Activated T-cell treated with anti-CD3 and anti-CD28 coated beads, Interleukin-2, amount 50 U/mL, for 4 hours (primary cell): Measurements from ENCODE around the gene ZNF408. TPM values are rescaled to one million over a fixed set of nuclear protein-coding genes. Genes with fewer than 3 reads are reported as not detected.

Source experiments
- ATAC-seq, 2 donors: fragments of 200-7000 bp; cut with Tn5 transposase; one replicate each; pipeline ENCODE4 v1.10.0; 2021
- DNase-seq: peaks from one replicate; pipeline ENCODE4 v3.0.0-alpha.2; 2020
- H3K27me3 Mint-ChIP-seq: one replicate; pipeline ENCODE4 v1.8.0; 2021; ENCODE audit warnings: low read depth, mixed read lengths
- H3K36me3 Mint-ChIP-seq: one replicate; pipeline ENCODE4 v1.8.0; 2022; ENCODE audit warnings: mixed read lengths; ENCODE audit not compliant: insufficient read depth
- H3K4me1 Mint-ChIP-seq: one replicate; pipeline ENCODE4 v1.8.0; 2021; ENCODE audit warnings: low read depth, mixed read lengths
- H3K4me3 Mint-ChIP-seq: one replicate; pipeline ENCODE4 v1.8.0; 2021; ENCODE audit warnings: mild to moderate bottlenecking, moderate library complexity, mixed read lengths
- H3K9me3 Mint-ChIP-seq: one replicate; pipeline ENCODE4 v1.8.0; 2021; ENCODE audit warnings: mixed read lengths
- total RNA-seq, 3 donors: library from RNA; stranded (reverse); gene quantifications; one replicate each; pipeline ENCODE4 v1.2.1, GENCODE V29; 2021

The ZNF408 gene
- total RNA-seq, 3 donors from 2014 or later, result 14.2 to 16.9 (median 14.8) TPM

DNA sequence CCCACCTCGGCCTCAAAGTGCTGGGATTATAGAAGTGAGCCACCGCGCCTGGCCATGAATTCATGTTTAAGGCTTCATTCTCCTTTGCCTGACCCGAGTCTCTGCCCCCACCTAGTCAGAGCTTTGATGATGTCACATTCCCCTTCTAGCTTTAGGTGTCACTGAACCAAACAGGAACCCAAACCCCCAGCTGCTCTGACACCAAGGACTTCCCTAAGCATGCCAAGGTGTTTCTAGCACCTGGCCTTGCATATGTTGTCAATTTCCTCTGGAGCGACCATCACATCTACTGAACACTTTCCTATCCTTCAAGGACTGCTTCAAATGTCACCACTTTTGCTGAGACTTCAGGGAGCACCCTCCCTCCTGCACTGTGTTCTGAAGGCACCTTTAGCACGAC, 20.5 kb downstream of the ZNF408 start:
- Mint-ChIP-seq H3K4me3 (no peak overlapping the region), H3K27me3 (no peaks in the 10 kb centered on the region), H3K9me3 (no peaks in the 10 kb centered on the region), H3K36me3 (no peaks in the 10 kb centered on the region), H3K4me1 (peaks cover 7% of the 10 kb centered on the region)
- DNase-seq (no peak), ATAC-seq (no peak)

DNA sequence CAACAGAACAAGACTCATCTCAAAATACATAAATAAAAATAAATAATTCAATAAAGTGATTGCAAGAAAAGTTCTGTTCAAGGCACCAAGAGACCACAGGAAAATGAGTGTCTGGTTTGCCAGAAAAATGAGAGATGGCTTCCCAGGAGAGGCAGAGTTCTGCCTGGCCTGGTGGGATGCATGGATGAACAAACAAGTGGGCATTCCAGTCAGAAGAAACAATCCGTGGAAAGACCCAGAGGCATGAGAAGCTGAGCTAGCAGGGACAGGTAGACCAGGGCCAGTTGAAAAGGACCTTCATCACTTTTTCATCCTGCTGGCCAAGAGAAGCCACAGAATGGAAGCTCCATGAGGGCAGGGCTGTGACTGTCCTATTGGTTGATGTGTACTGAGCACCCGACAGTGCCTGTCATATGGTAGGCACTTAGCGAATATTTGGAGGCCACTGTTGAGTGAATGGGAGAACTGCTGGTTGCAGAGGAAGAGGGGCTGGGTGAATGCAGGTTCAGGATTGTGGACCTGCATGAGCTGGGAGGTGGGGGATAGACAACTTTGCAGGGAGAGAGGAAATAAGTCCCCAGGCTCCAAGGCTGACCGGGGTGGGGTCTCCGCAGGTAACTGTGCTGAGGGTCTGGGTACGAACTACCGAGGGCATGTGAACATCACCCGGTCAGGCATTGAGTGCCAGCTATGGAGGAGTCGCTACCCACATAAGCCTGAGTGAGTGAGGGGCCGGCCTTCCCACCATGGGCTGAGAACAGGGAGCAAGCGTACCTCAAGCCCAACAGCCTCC, 21.9 kb downstream of the ZNF408 start:
- H3K27me3 Mint-ChIP-seq, result no peaks in the 10 kb centered on the region

DNA sequence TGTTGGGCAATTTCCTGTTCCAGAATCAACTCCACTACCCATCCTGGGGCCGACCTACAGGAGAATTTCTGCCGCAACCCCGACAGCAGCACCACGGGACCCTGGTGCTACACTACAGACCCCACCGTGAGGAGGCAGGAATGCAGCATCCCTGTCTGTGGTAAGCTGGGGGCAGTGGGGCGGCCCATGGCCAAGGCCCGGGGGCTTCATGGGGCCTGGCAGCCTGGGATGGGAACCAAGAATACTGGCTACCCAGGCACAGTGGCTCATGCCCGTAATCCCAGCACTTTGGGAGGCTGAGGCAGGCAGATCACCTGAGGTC, 22.5 kb downstream of the ZNF408 start:
- no peaks in the 10 kb centered on the region for H3K36me3 Mint-ChIP-seq
- no peaks in the 10 kb centered on the region for H3K27me3 Mint-ChIP-seq
- ATAC-seq (no peak), DNase-seq (no peak)
- peaks cover 4% of the 10 kb centered on the region for H3K4me1 Mint-ChIP-seq
- H3K9me3 Mint-ChIP-seq, result no peaks in the 10 kb centered on the region
- H3K4me3 Mint-ChIP-seq, result no peak overlapping the region

More for the DNA sequence above, 21.9 kb downstream of the ZNF408 start:
- DNase-seq (no peak), ATAC-seq (no peak)
- Mint-ChIP-seq H3K4me1 (peaks cover 7% of the 10 kb centered on the region), H3K36me3 (no peaks in the 10 kb centered on the region), H3K4me3 (no peak overlapping the region), H3K9me3 (no peaks in the 10 kb centered on the region)

DNA sequence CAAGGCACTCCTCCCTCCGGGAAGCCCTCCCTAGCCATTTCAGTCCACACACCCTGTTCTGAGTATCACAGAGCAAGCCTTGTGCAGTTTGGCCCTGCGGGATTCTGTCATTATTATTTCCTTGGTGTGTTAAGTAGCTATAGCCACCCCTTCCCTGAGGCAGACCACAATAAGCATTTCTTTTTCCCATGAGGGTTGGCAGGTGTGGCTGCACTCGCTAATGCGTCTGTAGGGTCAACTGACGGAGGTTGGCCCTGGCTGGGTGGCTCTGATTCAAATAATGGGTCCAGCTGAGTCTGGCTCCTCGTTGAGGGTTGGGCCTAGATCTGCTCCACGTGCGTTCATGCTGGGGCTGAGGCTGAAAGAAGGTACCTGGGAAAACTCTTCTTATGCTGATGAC, 23.3 kb downstream of the ZNF408 start:
- no peaks in the 10 kb centered on the region for H3K4me1 Mint-ChIP-seq
- ATAC-seq (no peak), DNase-seq (no peak)
- H3K4me3 Mint-ChIP-seq, result no peak overlapping the region
- no peaks in the 10 kb centered on the region for H3K27me3 Mint-ChIP-seq
- no peaks in the 10 kb centered on the region for H3K9me3 Mint-ChIP-seq
- no peaks in the 10 kb centered on the region for H3K36me3 Mint-ChIP-seq

DNA sequence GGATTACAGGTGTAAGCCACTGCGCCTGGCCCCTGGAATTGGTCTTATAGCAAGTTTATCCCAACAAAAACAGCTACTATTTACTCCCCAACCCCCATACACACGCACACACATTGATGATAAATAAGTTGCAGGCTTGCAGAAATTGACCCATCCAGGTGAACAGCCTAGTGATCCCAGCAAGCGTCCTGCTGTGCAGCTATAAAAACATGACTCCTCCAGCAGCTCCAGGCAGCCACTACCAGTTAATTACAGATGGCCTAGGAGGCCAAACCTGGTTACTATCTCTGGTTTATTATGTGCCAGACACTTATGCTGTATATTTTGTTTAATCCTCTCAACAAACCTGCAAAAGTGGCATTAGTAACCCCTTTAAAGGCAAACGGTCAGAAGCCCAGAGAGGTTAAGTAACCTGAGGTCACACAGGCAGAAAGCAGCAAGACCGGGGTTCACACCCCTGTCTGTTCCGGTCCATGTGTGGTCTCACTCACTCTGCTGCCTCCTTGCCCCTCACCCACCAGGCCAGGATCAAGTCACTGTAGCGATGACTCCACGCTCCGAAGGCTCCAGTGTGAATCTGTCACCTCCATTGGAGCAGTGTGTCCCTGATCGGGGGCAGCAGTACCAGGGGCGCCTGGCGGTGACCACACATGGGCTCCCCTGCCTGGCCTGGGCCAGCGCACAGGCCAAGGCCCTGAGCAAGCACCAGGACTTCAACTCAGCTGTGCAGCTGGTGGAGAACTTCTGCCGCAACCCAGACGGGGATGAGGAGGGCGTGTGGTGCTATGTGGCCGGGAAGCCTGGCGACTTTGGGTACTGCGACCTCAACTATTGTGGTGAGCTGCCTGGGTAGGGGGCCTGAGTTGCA, 24.7 kb downstream of the ZNF408 start:
- no peaks in the 10 kb centered on the region for H3K9me3 Mint-ChIP-seq
- H3K4me1 Mint-ChIP-seq, result no peaks in the 10 kb centered on the region

DNA sequence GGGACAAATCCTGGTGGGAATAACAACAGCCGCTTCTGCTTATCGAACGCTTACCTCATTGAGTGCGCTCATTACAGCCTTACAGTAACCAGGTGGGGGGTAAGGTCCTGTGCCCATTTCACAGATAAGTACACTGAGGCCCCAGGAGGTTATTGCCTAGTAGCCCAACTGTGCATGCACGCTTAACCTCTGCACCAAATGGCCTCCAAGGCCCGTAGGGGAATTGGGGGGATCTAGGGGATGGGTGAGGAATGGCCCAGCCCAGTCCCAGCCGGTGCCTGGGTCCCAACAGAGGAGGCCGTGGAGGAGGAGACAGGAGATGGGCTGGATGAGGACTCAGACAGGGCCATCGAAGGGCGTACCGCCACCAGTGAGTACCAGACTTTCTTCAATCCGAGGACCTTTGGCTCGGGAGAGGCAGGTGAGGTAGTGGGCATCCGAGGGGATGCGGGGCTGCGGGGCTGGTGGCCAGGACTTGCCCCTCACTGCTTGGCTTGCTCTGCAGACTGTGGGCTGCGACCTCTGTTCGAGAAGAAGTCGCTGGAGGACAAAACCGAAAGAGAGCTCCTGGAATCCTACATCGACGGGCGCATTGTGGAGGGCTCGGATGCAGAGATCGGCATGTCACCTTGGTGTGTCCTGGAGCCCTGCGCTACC, 25.5 kb downstream of the ZNF408 start:
- Mint-ChIP-seq H3K36me3 (no peaks in the 10 kb centered on the region), H3K9me3 (no peaks in the 10 kb centered on the region), H3K4me1 (no peaks in the 10 kb centered on the region), H3K4me3 (no peak overlapping the region), H3K27me3 (no peaks in the 10 kb centered on the region)
- DNase-seq (no peak), ATAC-seq (no peak)

More for the DNA sequence above, 24.7 kb downstream of the ZNF408 start:
- DNase-seq (no peak), ATAC-seq (no peak)
- H3K36me3 Mint-ChIP-seq, result no peaks in the 10 kb centered on the region
- H3K4me3 Mint-ChIP-seq, result no peak overlapping the region
- H3K27me3 Mint-ChIP-seq, result no peaks in the 10 kb centered on the region

DNA sequence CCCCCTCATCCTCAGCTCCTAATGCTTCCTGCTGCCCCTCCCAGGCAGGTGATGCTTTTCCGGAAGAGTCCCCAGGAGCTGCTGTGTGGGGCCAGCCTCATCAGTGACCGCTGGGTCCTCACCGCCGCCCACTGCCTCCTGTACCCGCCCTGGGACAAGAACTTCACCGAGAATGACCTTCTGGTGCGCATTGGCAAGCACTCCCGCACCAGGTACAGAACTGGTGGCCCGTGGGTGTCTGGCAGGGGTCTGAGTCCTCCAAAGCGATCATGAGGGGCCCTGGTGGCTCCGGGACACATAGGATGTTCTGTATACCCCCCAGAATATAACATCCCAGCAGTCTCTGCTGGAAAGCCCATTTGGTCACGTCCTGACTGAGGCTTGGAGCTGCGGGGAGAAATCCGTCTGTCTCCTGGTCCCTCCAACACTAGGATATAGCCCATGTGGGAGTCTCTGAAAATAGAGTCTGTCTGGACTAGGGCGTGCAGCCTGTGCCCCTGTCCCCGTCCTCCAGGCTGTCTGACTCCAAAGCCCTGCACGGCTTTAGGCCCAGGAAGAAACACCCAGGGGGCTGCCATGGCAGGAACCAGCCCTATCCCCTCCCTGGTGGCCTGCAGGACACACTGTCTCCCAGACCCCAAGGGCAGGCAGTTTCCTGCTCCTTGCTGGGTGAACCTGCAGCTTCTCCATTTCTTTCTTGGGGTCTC, 27.3 kb downstream of the ZNF408 start:
- H3K9me3 Mint-ChIP-seq, result no peaks in the 10 kb centered on the region
- ATAC-seq, result no peak

DNA sequence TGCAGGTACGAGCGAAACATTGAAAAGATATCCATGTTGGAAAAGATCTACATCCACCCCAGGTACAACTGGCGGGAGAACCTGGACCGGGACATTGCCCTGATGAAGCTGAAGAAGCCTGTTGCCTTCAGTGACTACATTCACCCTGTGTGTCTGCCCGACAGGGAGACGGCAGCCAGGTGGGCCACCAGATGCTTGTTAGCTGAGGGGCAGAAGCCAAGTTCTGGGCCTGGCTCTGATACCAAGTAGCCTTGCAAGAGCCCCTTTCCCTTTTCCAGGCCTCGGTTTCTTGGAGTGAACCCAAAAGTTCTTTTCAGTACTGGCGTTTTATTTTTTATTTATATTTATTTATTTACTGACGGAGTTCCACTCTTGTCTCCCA, 27.8 kb downstream of the ZNF408 start:
- no peaks in the 10 kb centered on the region for H3K36me3 Mint-ChIP-seq
- ATAC-seq (no peak), DNase-seq (no peak)
- H3K27me3 Mint-ChIP-seq, result no peaks in the 10 kb centered on the region
- H3K4me3 Mint-ChIP-seq, result no peak overlapping the region
- no peaks in the 10 kb centered on the region for H3K4me1 Mint-ChIP-seq
- no peaks in the 10 kb centered on the region for H3K9me3 Mint-ChIP-seq

More for the DNA sequence above, 27.3 kb downstream of the ZNF408 start:
- Mint-ChIP-seq H3K4me1 (no peaks in the 10 kb centered on the region), H3K4me3 (no peak overlapping the region), H3K27me3 (no peaks in the 10 kb centered on the region), H3K36me3 (no peaks in the 10 kb centered on the region)
- DNase-seq, result no peak

DNA sequence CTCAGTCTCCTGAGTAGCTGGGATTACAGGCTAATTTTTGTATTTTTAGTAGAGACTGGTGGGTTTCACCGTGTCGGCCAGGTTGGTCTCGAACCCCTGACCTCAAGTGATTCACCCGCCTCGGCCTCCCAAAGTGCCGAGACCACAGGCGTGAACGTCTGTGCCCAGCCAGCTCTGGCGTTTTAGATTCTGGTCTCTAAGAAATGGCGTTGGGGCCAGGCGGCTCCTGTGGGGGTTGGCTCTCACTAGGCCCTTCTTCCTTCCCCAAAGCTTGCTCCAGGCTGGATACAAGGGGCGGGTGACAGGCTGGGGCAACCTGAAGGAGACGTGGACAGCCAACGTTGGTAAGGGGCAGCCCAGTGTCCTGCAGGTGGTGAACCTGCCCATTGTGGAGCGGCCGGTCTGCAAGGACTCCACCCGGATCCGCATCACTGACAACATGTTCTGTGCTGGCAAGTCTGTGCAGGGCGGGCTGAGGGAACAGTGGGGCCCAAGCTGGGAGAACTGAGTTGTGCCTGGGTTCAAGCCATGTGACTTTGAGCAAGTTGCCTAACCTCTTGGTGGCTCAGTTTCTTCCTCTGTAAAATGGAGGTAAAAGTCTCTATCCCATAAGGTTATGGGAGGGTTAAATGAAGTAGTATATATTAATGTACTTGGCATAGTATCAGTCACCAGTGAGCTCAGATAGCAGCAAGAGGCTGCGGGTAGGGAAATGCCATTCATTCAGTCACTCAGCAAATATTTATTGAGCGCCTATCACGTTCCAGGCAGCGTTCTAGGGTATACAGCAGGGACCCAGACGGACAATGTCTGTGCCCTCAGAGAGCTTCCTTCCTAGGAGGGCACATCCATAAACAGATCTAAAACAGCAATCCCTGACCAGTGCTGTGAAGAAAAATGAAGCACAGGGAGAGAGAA, 28.5 kb downstream of the ZNF408 start:
- H3K9me3 Mint-ChIP-seq, result no peaks in the 10 kb centered on the region
- H3K4me3 Mint-ChIP-seq, result no peak overlapping the region
- no peak for DNase-seq
- ATAC-seq, result no peak
- H3K4me1 Mint-ChIP-seq, result no peaks in the 10 kb centered on the region
- H3K27me3 Mint-ChIP-seq, result no peaks in the 10 kb centered on the region
- no peaks in the 10 kb centered on the region for H3K36me3 Mint-ChIP-seq

DNA sequence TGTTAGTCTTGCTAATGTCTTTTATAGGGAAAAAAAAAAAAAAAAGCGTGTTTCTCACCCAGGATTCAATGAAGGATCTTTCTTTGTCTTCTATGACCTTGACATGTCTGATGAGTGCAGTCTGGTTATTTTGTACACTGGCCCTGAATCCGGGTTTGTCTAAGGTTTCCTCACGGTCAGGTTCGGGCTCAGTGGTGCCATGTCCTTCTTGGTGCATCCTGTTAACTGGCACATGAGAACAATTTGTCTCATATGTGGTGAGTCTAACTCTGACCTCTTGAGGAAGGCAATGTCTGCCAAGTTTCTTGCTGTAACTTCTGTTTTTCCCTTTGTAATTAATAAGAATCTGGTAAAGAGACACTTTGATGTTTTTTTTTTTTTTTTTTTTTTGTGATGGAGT, 30.7 kb downstream of the ZNF408 start:
- Mint-ChIP-seq H3K9me3 (no peaks in the 10 kb centered on the region), H3K27me3 (no peaks in the 10 kb centered on the region), H3K4me1 (no peaks in the 10 kb centered on the region), H3K4me3 (no peak overlapping the region), H3K36me3 (no peaks in the 10 kb centered on the region)
- DNase-seq (no peak), ATAC-seq (no peak)

DNA sequence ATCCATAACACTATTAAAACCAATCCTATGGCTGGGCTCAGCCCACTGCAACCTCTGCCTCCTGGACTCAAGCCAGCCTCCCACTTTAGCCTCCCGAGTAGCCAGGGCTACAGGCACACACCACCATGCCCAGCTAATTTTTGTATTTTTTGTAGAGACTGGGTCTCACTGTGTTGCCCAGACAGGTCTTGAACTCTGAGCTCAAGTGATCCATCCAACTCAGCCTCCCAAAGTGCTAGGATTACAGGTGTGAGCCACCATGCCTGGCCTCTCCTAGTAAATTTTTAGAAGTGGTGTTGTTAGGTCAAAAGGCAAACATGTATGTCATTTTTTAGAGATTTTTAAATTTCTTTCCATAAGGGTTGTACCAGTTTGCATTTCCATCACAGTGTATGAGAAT, 32.4 kb downstream of the ZNF408 start:
- Mint-ChIP-seq H3K4me1 (no peaks in the 10 kb centered on the region), H3K4me3 (no peak overlapping the region), H3K36me3 (no peaks in the 10 kb centered on the region), H3K9me3 (no peaks in the 10 kb centered on the region), H3K27me3 (no peaks in the 10 kb centered on the region)
- no peak for ATAC-seq
- no peak for DNase-seq

DNA sequence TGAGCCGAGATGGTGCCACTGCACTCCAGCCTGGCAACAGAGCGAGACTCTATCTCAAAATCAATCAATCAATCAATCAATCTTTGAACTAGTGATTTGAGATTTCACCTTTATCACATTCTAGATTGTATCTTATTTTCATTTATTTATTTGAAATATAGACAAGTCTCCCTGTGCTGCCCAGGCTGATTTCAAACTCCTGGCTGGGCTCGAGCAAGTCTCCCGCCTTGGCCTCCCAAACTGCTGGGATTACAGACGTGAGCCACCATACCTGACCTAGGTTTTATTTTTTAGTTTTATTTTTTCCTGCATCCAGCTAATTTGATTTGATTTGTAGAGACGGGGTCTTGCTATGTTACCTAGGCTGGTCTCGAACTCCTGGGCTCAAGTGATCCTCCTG, 35.3 kb downstream of the ZNF408 start:
- Mint-ChIP-seq H3K9me3 (no peaks in the 10 kb centered on the region), H3K27me3 (no peaks in the 10 kb centered on the region), H3K4me3 (no peak overlapping the region), H3K36me3 (peaks cover 5% of the 10 kb centered on the region), H3K4me1 (no peaks in the 10 kb centered on the region)
- DNase-seq, result no peak
- ATAC-seq, result no peak

DNA sequence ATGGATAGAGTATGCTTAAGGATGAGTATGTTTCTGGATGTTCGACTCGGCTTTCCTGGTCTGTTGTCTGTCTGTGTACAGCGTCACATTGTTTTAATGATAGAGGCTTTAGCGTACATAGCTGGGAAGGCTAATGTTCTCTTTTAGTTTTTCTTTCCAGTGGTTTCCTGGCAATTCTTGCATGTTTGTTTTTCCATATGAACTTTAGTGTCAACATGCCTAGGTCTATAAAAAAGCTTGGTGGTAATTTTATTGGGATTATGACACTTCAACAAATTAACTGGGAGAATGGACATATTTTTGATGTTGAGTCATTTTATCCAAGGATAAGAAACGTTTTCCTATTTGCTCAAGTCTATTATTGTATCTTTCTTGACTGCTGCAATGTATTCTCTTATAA, 35.8 kb downstream of the ZNF408 start:
- no peaks in the 10 kb centered on the region for H3K4me1 Mint-ChIP-seq
- DNase-seq (no peak), ATAC-seq (no peak)
- peaks cover 7% of the 10 kb centered on the region for H3K36me3 Mint-ChIP-seq
- no peak overlapping the region for H3K4me3 Mint-ChIP-seq
- H3K27me3 Mint-ChIP-seq, result no peaks in the 10 kb centered on the region
- H3K9me3 Mint-ChIP-seq, result no peaks in the 10 kb centered on the region
